Measurements from ENCODE around the gene RGS12.

RGS12 gene, protein sequence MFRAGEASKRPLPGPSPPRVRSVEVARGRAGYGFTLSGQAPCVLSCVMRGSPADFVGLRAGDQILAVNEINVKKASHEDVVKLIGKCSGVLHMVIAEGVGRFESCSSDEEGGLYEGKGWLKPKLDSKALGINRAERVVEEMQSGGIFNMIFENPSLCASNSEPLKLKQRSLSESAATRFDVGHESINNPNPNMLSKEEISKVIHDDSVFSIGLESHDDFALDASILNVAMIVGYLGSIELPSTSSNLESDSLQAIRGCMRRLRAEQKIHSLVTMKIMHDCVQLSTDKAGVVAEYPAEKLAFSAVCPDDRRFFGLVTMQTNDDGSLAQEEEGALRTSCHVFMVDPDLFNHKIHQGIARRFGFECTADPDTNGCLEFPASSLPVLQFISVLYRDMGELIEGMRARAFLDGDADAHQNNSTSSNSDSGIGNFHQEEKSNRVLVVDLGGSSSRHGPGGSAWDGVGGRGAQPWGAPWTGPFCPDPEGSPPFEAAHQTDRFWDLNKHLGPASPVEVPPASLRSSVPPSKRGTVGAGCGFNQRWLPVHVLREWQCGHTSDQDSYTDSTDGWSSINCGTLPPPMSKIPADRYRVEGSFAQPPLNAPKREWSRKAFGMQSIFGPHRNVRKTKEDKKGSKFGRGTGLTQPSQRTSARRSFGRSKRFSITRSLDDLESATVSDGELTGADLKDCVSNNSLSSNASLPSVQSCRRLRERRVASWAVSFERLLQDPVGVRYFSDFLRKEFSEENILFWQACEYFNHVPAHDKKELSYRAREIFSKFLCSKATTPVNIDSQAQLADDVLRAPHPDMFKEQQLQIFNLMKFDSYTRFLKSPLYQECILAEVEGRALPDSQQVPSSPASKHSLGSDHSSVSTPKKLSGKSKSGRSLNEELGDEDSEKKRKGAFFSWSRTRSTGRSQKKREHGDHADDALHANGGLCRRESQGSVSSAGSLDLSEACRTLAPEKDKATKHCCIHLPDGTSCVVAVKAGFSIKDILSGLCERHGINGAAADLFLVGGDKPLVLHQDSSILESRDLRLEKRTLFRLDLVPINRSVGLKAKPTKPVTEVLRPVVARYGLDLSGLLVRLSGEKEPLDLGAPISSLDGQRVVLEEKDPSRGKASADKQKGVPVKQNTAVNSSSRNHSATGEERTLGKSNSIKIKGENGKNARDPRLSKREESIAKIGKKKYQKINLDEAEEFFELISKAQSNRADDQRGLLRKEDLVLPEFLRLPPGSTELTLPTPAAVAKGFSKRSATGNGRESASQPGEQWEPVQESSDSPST (N-terminal part only)

GRCh38 chr4:3292571-3293400 lies at the start of gene RGS12:
Gene RGS12 (plus strand): TSS chr4:3293021. CDS start chr4:3316171, 23,150 bp downstream.
- DNase-seq (ENCODE audit: low spot score) = peak; percentile 93

DNA sequence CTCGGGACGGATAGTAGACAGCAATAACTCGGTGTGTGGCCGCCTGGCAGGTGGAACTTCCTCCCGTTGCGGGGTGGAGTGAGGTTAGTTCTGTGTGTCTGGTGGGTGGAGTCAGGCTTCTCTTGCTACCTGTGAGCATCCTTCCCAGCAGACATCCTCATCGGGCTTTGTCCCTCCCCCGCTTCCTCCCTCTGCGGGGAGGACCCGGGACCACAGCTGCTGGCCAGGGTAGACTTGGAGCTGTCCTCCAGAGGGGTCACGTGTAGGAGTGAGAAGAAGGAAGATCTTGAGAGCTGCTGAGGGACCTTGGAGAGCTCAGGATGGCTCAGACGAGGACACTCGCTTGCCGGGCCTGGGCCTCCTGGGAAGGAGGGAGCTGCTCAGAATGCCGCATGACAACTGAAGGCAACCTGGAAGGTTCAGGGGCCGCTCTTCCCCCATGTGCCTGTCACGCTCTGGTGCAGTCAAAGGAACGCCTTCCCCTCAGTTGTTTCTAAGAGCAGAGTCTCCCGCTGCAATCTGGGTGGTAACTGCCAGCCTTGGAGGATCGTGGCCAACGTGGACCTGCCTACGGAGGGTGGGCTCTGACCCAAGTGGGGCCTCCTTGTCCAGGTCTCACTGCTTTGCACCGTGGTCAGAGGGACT lies 49.6 kb upstream of the RGS12 start:
- DNase-seq (ENCODE audit: low spot score) = no peak

GRCh38 chr4:3244002-3244401 lies 48.8 kb upstream of the RGS12 start:
- no peak for DNase-seq (ENCODE audit: low spot score)

GRCh38 chr4:3244747-3245146 lies 48.1 kb upstream of the RGS12 start:
- DNase-seq (ENCODE audit: low spot score) = no peak

DNA sequence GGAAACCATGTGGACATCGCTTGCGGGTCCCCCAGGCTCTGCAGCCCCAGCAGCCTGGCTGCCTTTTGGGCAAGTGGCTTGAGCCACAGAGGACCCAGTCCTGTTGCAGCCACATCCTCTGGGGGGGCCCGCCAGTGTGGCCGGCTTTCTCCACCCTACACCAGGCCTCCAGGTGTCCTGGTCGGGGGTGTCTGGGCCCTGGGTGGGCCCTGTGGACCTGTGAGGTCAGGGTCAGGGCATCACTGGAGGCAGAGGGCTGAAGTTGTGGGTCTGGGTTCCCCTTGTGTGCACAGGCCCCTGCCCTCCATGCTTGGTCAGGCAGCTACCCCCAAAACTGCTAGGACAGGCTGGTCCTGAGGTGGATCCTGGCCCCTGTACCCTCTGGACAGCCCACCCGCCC lies 47.1 kb upstream of the RGS12 start:
- DNase-seq (ENCODE audit: low spot score) = no peak

DNA sequence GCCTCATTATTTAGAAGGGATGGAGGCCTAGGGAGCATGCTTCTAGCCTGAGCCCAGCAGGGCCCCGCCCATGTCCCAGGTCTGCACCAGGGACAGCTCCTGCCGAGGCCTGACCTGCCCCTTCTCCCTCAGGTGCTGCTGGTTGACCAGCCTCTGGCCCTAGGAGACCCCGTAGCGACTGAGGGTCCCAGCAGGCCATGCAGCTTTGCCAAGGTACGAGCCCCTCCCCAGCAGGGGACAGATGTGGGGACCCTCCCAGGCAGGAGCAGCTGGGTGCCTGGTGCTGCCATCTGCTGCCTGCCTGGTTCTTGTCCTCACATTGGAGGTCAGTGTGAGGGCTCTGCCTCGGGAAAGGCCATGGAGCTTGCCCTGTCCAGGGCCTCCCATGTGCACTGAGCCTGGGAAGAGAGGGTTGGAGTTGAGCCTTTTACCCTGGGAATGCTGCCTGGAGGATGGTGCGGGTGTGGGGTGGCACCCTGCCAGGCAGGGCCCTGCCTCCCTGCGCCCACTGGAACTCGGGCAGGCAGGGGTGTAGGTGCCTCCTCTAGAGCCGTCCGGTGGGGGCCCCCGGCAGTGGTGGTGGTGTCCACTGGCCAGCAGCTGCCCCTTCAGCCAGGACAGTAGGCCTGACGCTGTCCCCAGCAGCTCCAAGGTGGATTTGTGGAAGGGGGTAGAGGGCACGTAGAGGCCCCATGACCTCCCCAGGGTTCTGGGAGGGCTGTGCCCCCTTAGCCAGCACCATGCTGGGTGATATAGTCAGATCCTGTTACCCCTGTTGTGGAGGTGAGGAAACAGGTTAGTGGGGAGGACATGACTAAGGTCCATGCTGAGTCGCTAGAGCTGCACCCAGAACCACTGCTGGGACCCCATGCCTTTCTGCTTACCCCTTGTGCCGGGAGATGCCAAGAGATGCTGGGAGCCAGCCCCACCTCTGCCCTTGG lies 46.1 kb upstream of the RGS12 start:
- DNase-seq (ENCODE audit: low spot score) = no peak

- DNase-seq (ENCODE audit: low spot score) = no peak
Observed at GRCh38 chr4:3247399-3248177, 45.2 kb upstream of the RGS12 start.

DNA sequence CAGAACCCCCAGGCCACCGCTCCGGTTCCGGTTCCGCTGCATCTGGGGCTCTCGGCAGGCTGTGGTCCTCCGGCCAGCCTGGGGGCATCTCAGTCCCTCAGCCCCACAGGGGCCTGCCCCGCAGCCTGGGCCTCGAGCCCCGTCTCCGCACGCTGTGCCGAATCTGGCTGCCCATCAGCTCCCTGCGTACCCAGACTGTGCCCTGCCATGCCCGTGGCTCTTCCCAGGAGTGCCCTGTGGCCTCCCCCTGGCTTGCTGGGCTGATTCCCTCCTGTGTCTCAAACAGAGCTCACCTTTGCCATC lies 44.7 kb upstream of the RGS12 start:
- no peak for DNase-seq (ENCODE audit: low spot score)

- DNase-seq (ENCODE audit: low spot score) = no peak
Observed at GRCh38 chr4:3248811-3249661, 43.8 kb upstream of the RGS12 start, which contains the start of gene MSANTD1. Gene MSANTD1 (plus strand): TSS chr4:3249159. CDS start chr4:3249223, 64 bp downstream.

GRCh38 chr4:3249711-3250437 lies 42.9 kb upstream of the RGS12 start:
- no peak for DNase-seq (ENCODE audit: low spot score)

- DNase-seq (ENCODE audit: low spot score) = no peak
Observed at GRCh38 chr4:3250438-3250955, 42.3 kb upstream of the RGS12 start.

- no peak for DNase-seq (ENCODE audit: low spot score)
Observed at GRCh38 chr4:3250956-3251690, 41.7 kb upstream of the RGS12 start.

DNA sequence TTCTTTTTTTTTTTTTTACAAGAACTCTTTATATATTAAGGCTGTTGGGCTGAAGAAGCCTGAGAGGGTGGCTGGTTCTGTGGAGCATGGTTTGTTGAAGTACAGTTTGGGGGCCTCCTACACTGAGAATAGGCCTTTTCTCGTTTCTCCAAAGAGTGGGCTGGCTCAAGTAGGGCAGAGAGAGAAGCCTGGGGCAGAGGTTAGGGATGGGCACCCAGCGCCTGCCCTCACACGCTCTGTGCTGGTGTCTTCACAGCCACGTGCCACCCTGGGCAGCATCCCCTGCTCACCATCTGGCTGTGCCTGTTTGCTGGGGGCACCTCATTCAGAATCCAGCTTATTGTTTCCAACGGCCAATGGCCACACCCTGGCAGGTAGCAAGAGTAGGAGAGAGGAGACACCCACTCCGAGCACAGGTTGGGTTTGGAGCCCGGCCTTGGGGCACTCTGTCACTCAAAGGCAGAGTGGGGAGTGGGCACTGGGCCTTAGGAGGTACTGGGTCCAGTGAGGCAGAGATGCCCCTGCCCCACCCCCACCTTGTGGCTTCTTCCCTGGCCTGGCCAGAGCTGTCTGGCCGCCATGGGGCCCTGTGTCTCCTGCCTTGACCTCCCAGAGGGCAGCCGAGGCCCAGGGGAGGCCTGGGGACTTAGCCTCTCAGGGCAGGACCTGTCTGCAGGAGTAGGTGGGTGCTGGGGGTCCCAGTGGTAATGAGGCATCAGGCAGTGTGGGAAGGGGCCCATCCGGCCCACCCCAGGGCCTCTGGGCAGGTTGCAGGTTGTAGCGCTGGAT lies 40.9 kb upstream of the RGS12 start:
- DNase-seq (ENCODE audit: low spot score) = no peak

- no peak for DNase-seq (ENCODE audit: low spot score)
Observed at GRCh38 chr4:3252480-3252828, 40.4 kb upstream of the RGS12 start.

- DNase-seq (ENCODE audit: low spot score) = no peak
Observed at GRCh38 chr4:3252831-3253641, 39.8 kb upstream of the RGS12 start.

All from cerebellar cortex (tissue), 1 donor.